ENCODE data around the gene KCNS3. TPM values are rescaled to one million over a fixed set of nuclear protein-coding genes. Genes with fewer than 3 reads are reported as not detected.

Gene KCNS3
- total and polyA plus RNA-seq, 12 donors, result 0.50 to 4.3 (median 1.8) TPM

GRCh38 chr2:17972991-17973390 is 94.5 kb downstream of the KCNS3 start:
- Histone ChIP-seq H3K4me1 (replicated peaks in 1 of 2) (no peaks in the 10 kb centered on the region), H3K27ac (no peak overlapping the region), H3K4me3 (no peak overlapping the region), H3K27me3 (peaks cover 6% of the 10 kb centered on the region), H3K9me3 (replicated peaks in 1 of 3) (no peaks in the 10 kb centered on the region), H3K36me3 (replicated peaks in 1 of 2) (no peaks in the 10 kb centered on the region)
- TF ChIP-seq CTCF (IDR thresholded peaks at IDR 0.05), result no peak
- TF ChIP-seq POLR2A (IDR thresholded peaks at IDR 0.05), result no peak
- 64 to 78% (median 67%) methylated on average over 3 of the region's 3 CpGs for WGBS, 4 donors
- intact Hi-C loops (cut with DNase I), result no loop called here
- no peak for DNase-seq

DNA sequence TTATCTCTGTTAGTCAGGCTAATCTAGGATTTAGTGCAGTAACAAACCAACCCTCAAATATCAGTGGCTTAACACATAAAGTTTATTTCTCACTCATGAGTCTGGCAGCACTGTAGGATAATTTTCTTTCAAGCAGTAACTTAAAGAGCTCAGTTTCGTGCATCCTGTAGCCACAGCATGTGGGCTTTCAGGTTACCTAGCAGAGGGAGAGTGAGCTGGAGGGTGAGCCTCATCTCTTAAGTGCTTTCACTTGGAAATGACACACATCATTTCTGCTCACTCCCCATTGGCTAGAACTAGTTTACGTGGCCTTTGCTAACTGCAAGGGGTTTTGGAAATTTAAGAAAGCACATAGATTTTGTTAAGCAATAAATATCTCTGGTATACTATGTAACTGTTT is 96.9 kb downstream of the KCNS3 start:
- H3K27me3 ChIP-seq, result peaks cover 3% of the 10 kb centered on the region
- WGBS, 4 donors, result 85 to 89% (median 87%) methylated on average over 2 of the region's 2 CpGs
- H3K36me3 ChIP-seq (replicated peaks in 1 of 2), result no peaks in the 10 kb centered on the region
- TF ChIP-seq CTCF (IDR thresholded peaks at IDR 0.05) (no peak), POLR2A (IDR thresholded peaks at IDR 0.05) (no peak)
- no peak overlapping the region for H3K4me3 ChIP-seq
- DNase-seq, result no peak
- H3K27ac ChIP-seq, result no peak overlapping the region
- H3K9me3 ChIP-seq (replicated peaks in 1 of 3), result no peaks in the 10 kb centered on the region
- H3K4me1 ChIP-seq (replicated peaks in 1 of 2), result no peaks in the 10 kb centered on the region
- intact Hi-C loops (cut with DNase I), result no loop called here

GRCh38 chr2:17976871-17977746 is 98.6 kb downstream of the KCNS3 start:
- Histone ChIP-seq H3K36me3 (replicated peaks in 1 of 2) (no peaks in the 10 kb centered on the region), H3K27ac (peak overlapping the region in 1 of 5 donors; percentile 20), H3K27me3 (no peaks in the 10 kb centered on the region), H3K4me1 (replicated peaks in 1 of 2) (no peaks in the 10 kb centered on the region), H3K9me3 (replicated peaks in 1 of 3) (no peaks in the 10 kb centered on the region), H3K4me3 (no peak overlapping the region)
- intact Hi-C loops (cut with DNase I), result no loop called here
- DNase-seq, result no peak
- TF ChIP-seq CTCF (IDR thresholded peaks at IDR 0.05) (no peak), POLR2A (IDR thresholded peaks at IDR 0.05) (no peak)
- 59 to 72% (median 65%) methylated on average over 6 of the region's 6 CpGs for WGBS, 4 donors

- H3K27ac ChIP-seq, result no peak overlapping the region
- no peaks in the 10 kb centered on the region for H3K36me3 ChIP-seq (replicated peaks in 1 of 2)
- H3K4me3 ChIP-seq, result no peak overlapping the region
- H3K27me3 ChIP-seq, result no peaks in the 10 kb centered on the region
- H3K4me1 ChIP-seq (replicated peaks in 1 of 2), result no peaks in the 10 kb centered on the region
- DNase-seq, result no peak
- no peak for TF ChIP-seq POLR2A (IDR thresholded peaks at IDR 0.05)
- no peak for TF ChIP-seq CTCF (IDR thresholded peaks at IDR 0.05)
- no peaks in the 10 kb centered on the region for H3K9me3 ChIP-seq (replicated peaks in 1 of 3)
- intact Hi-C loops (cut with DNase I), result no loop called here
These were observed 101.2 kb downstream of the KCNS3 start for GRCh38 chr2:17979707-17980106.

All from adrenal gland (tissue), 12 donors.